Right lung (tissue), 5 donors: Measurements from ENCODE around the gene FMNL2. TPM values are rescaled to one million over a fixed set of nuclear protein-coding genes. Genes with fewer than 3 reads are reported as not detected.
A peak's percentile ranks its signal among the peaks of the same experiment; 100 is the strongest.

Experiments
- DNase-seq, 2 donors: peaks; one replicate each; pipeline ENCODE4 v3.0.0-alpha.2; 2013
- polyA plus RNA-seq, 5 donors: library from polyadenylated mRNA; unstranded; fragments of 120-200 nt; gene quantifications; one replicate each; pipeline versions ENCODE4 v1.2.1 to v1.2.3, GENCODE V29; 2013; ENCODE audit warnings: inconsistent platforms in 1 of 5, low replicate concordance in 1 of 5; ENCODE audit not compliant: insufficient read length in 5 of 5, insufficient read depth in 1 of 5

FMNL2 gene
- polyA plus RNA-seq, 5 donors = 51.4 to 89.6 (median 77.5) TPM

GRCh38 chr2:152607793-152608300 lies 272.9 kb downstream of the FMNL2 start:
- no peak for DNase-seq

GRCh38 chr2:152609154-152609553 lies 274.2 kb downstream of the FMNL2 start:
- DNase-seq = no peak

- no peak for DNase-seq
Observed at GRCh38 chr2:152609699-152610098, 274.7 kb downstream of the FMNL2 start.

GRCh38 chr2:152611458-152612231 lies 276.7 kb downstream of the FMNL2 start:
- DNase-seq = peak in 1 of 2 donors; percentile 34

- DNase-seq = no peak
Observed at GRCh38 chr2:152613235-152613634, 278.3 kb downstream of the FMNL2 start.

- DNase-seq = no peak
Observed at GRCh38 chr2:152615177-152615576, 280.2 kb downstream of the FMNL2 start.

- peak; percentile 79 to 80 for DNase-seq
Observed at GRCh38 chr2:152617456-152618192, 282.6 kb downstream of the FMNL2 start.

- DNase-seq = no peak
Observed at GRCh38 chr2:152618193-152618564, 283.2 kb downstream of the FMNL2 start.

- no peak for DNase-seq
Observed at GRCh38 chr2:152620208-152620607, 285.2 kb downstream of the FMNL2 start.

- DNase-seq = no peak
Observed at GRCh38 chr2:152620985-152621384, 286.0 kb downstream of the FMNL2 start.

GRCh38 chr2:152622219-152622618 lies 287.2 kb downstream of the FMNL2 start:
- peak in 1 of 2 donors; percentile 57 for DNase-seq

- DNase-seq = no peak
Observed at GRCh38 chr2:152623076-152623740, 288.2 kb downstream of the FMNL2 start.

- no peak for DNase-seq
Observed at GRCh38 chr2:152623775-152624174, 288.8 kb downstream of the FMNL2 start.

GRCh38 chr2:152624805-152625204 lies 289.8 kb downstream of the FMNL2 start:
- no peak for DNase-seq

- DNase-seq = no peak
Observed at GRCh38 chr2:152626911-152627339, 292.0 kb downstream of the FMNL2 start.

GRCh38 chr2:152627351-152627957 lies 292.5 kb downstream of the FMNL2 start:
- DNase-seq = no peak

- no peak for DNase-seq
Observed at GRCh38 chr2:152629202-152629601, 294.2 kb downstream of the FMNL2 start.

GRCh38 chr2:152630466-152630865 lies 295.5 kb downstream of the FMNL2 start:
- no peak for DNase-seq

GRCh38 chr2:152632736-152633135 lies 297.8 kb downstream of the FMNL2 start:
- DNase-seq = no peak

- DNase-seq = no peak
Observed at GRCh38 chr2:152635635-152636298, 300.8 kb downstream of the FMNL2 start.

- DNase-seq = no peak
Observed at GRCh38 chr2:152637251-152637650, 302.3 kb downstream of the FMNL2 start.
